A549 (cell line): Measurements from ENCODE around the gene VWA8. TPM values are rescaled to one million over a fixed set of nuclear protein-coding genes. Genes with fewer than 3 reads are reported as not detected.

ENCODE experiments used
- ATAC-seq, 2 experiments: fragments of 200-7000 bp in 1 of 2; fragments of >200 bp in 1 of 2; cut with Nextera tagmentation in 1 of 2; cut with Tn5 transposase in 1 of 2; 3 replicates each; pipeline versions ENCODE4 v1.8.0 to v1.9.1; 2018 to 2020; ENCODE audit warnings: mild to moderate bottlenecking in 1 of 2, moderate library complexity in 1 of 2
- CTCF ChIA-PET: fragments of 300-600 bp; sonication (Branson Sonifier 250); formaldehyde crosslinking; extraction: SDS; loops from one replicate; lab custom pipeline; 2021; ENCODE audit warnings: antibody characterized with exemption, inconsistent platforms; lab: Yijun Ruan, JAX
- POLR2A ChIA-PET: fragments of 350-600 bp; formaldehyde crosslinking; extraction: SDS; loops from one replicate; lab custom pipeline; 2021; ENCODE audit warnings: antibody characterized with exemption, inconsistent platforms; lab: Yijun Ruan, JAX
- DNase-seq, 2 experiments: peaks; one replicate each; pipeline versions ENCODE4 v3.0.0 to v3.0.0-alpha.2; 2011 to 2016; ENCODE audit warnings: low read depth in 1 of 2, low spot score in 1 of 2
- FAIRE-seq: peaks from 2 replicates; lab custom pipeline; 2011; peaks lifted over from hg19 to GRCh38; lab: Jason Lieb, UNC
- H3K27ac ChIP-seq, 2 experiments: fragments of >200 bp; sonication (Bioruptor Twin); formaldehyde crosslinking; 3 replicates each; pipeline ENCODE4 v1.5.1; 2016 to 2017
- H3K4me1 ChIP-seq: fragments of >200 bp; sonication (Bioruptor Twin); formaldehyde crosslinking; 3 replicates; pipeline ENCODE4 v1.6.1; 2016
- H3K4me2 ChIP-seq: fragments of >200 bp; sonication (Bioruptor Twin); formaldehyde crosslinking; 3 replicates; pipeline ENCODE4 v1.6.1; 2016
- H3K4me3 ChIP-seq: fragments of >200 bp; sonication (Bioruptor Twin); formaldehyde crosslinking; 3 replicates; pipeline ENCODE4 v1.5.1; 2016
- H3K9me3 ChIP-seq: fragments of >200 bp; sonication (Bioruptor Twin); formaldehyde crosslinking; 3 replicates; pipeline ENCODE4 v1.6.1; 2016
- ATOH8 ChIP-seq: fragments of 250-450 bp; sonication (Bioruptor Pico); IDR thresholded peaks from 2 replicates; pipeline ENCODE4 v1.5.0; 2020; ENCODE audit warnings: low read depth, mild to moderate bottlenecking, moderate library complexity
- BCL3 ChIP-seq: fragments of >200 bp; sonication (Bioruptor Twin); formaldehyde crosslinking; IDR thresholded peaks from 3 replicates; pipeline ENCODE4 v1.6.1; 2016
- CBX2 ChIP-seq: fragments of 200-600 bp; sonication (generic); IDR thresholded peaks from 2 replicates; pipeline ENCODE4 v1.6.1; 2016; ENCODE audit warnings: low read depth, mild to moderate bottlenecking, borderline replicate concordance
- CHD2 ChIP-seq: fragments of 150-350 bp; IDR thresholded peaks from 2 replicates; pipeline ENCODE4 v1.6.1; 2014; ENCODE audit warnings: low read length; ENCODE audit not compliant: partially characterized antibody
- EP300 ChIP-seq, 2 experiments: fragments of >200 bp; sonication (Bioruptor Twin); formaldehyde crosslinking; IDR thresholded peaks; 2 replicates in 1 of 2; 3 replicates in 1 of 2; pipeline ENCODE4 v1.6.1; 2016 to 2017
- FOSB ChIP-seq: fragments of 250-450 bp; sonication (Bioruptor Pico); IDR thresholded peaks from 2 replicates; pipeline ENCODE4 v1.5.0; 2020; ENCODE audit warnings: mild to moderate bottlenecking, moderate library complexity
- GATA3 ChIP-seq: IDR thresholded peaks from 2 replicates; pipeline ENCODE4 v1.6.1; 2012; ENCODE audit warnings: borderline replicate concordance
- HOXB13 ChIP-seq: fragments of 250-450 bp; sonication (Bioruptor Pico); IDR thresholded peaks from 2 replicates; pipeline ENCODE4 v1.5.0; 2020; ENCODE audit warnings: low read depth, mild to moderate bottlenecking, moderate library complexity
- JUN ChIP-seq, 2 experiments: fragments of >200 bp; sonication (Bioruptor Twin); formaldehyde crosslinking; IDR thresholded peaks; 2 replicates in 1 of 2; 3 replicates in 1 of 2; pipeline ENCODE4 v1.6.1; 2016 to 2017
- JUNB ChIP-seq: fragments of >200 bp; sonication (Bioruptor Twin); formaldehyde crosslinking; IDR thresholded peaks from 2 replicates; pipeline ENCODE4 v1.6.1; 2016
- KDM1A ChIP-seq: fragments of 200-600 bp; sonication (generic); IDR thresholded peaks from 2 replicates; pipeline ENCODE4 v1.6.1; 2016; ENCODE audit warnings: low read depth, mild to moderate bottlenecking
- MYC ChIP-seq: IDR thresholded peaks from 2 replicates; pipeline ENCODE4 v1.6.1; 2012; ENCODE audit warnings: mild to moderate bottlenecking, inconsistent platforms, low read length, improper control_type of control experiment, borderline replicate concordance
- NFE2L2 ChIP-seq: fragments of 150-350 bp; conservative IDR thresholded peaks from 2 replicates; pipeline ENCODE4 v1.6.1; 2014; ENCODE audit warnings: low read length
- PHF8 ChIP-seq: fragments of 200-600 bp; sonication (generic); IDR thresholded peaks from 2 replicates; pipeline ENCODE4 v1.6.1; 2016; ENCODE audit warnings: low read depth, mild to moderate bottlenecking, antibody characterized with exemption, moderate library complexity, borderline replicate concordance
- POLR2A ChIP-seq: IDR thresholded peaks from 2 replicates; pipeline ENCODE4 v1.6.1; 2012; ENCODE audit warnings: mild to moderate bottlenecking, low read length
- POLR2AphosphoS2 ChIP-seq: conservative IDR thresholded peaks from 2 replicates; pipeline ENCODE4 v1.6.1; 2012; ENCODE audit warnings: low read length, improper control_type of control experiment, inconsistent platforms
- REST ChIP-seq: fragments of 200-600 bp; sonication (generic); IDR thresholded peaks from 2 replicates; pipeline ENCODE4 v1.6.1; 2016; ENCODE audit warnings: antibody characterized with exemption, mild to moderate bottlenecking, moderate library complexity
- RFX5 ChIP-seq: fragments of 450-650 bp; IDR thresholded peaks from 2 replicates; pipeline ENCODE4 v1.7.1; 2014; ENCODE audit warnings: antibody characterized with exemption, mild to moderate bottlenecking, moderate library complexity
- TP53 ChIP-seq: fragments of 250-450 bp; sonication (Bioruptor Pico); IDR thresholded peaks from 2 replicates; pipeline ENCODE4 v1.5.0; 2021; ENCODE audit warnings: mild to moderate bottlenecking, moderate library complexity
- ZC3H11A ChIP-seq: fragments of 450-650 bp; IDR thresholded peaks from 2 replicates; pipeline ENCODE4 v1.6.1; 2014; ENCODE audit warnings: antibody characterized with exemption, mild to moderate bottlenecking
- ZNF302 ChIP-seq: fragments of 250-450 bp; sonication (Bioruptor Pico); IDR thresholded peaks from 2 replicates; pipeline ENCODE4 v1.9.0; 2021; ENCODE audit warnings: inconsistent platforms, mild to moderate bottlenecking, moderate library complexity
- WGBS: methylation state at CpG from one replicate; pipeline ENCODE4 v1.1.6; 2017; ENCODE audit errors: missing lambda C conversion rate; 5-methylcytosine and 5-hydroxymethylcytosine counted together
- polyA plus RNA-seq, 4 experiments: library from polyadenylated mRNA; depleted of rRNA in 3 of 4; stranded (reverse); fragments of >200 nt; fragmentation: RNase III in 1 of 4; extraction: RNeasy Plus Mini Kit Qiagen cat#74134 plus additional on column Dnase treatment in 1 of 4; gene quantifications; 2 replicates in 3 of 4; 3 replicates in 1 of 4; pipeline ENCODE4 v1.2.3, GENCODE V29; 2011 to 2017

Gene VWA8
- polyA plus RNA-seq, 2 of the 4 experiments (the other 2 are of a cell fraction) = 6.4 to 15.3 TPM

GRCh38 chr13:41588448-41588847 is 372.5 kb downstream of the VWA8 start (continued):
- TF ChIP-seq REST (no peak), POLR2AphosphoS2 (no peak), MYC (no peak), RFX5 (no peak), GATA3 (no peak), ZC3H11A (no peak), JUNB (no peak), BCL3 (no peak)

- POLR2A ChIA-PET = no interaction called here
Measured at GRCh38 chr13:41587490-41587889, 373.4 kb downstream of the VWA8 start.

GRCh38 chr13:41586216-41586615 is 374.7 kb downstream of the VWA8 start:
- ATAC-seq (no peak), DNase-seq (no peak), FAIRE-seq (no peak)
- TF ChIP-seq ATOH8 (CRISPR knock-in tag) (no peak), POLR2AphosphoS2 (no peak), FOSB (CRISPR knock-in tag) (no peak), TP53 (CRISPR knock-in tag) (no peak), BCL3 (no peak), POLR2A (no peak), CHD2 (no peak)
- H3K4me1 ChIP-seq = peaks cover 28% of the 10 kb centered on the region
- no peak overlapping the region for H3K4me2 ChIP-seq
- ChIA-PET POLR2A (no interaction called here), CTCF (interaction anchor here (1.3 kb wide), 1 partner anchor 67 kb away, joined by 4 read pairs; no protein-coding TSS in a partner anchor)
- H3K27ac ChIP-seq = no peak overlapping the region
- no peak overlapping the region for H3K4me3 ChIP-seq
- H3K9me3 ChIP-seq = no peaks in the 10 kb centered on the region
- 84% methylated on average over 4 of the region's 4 CpGs for WGBS

More at GRCh38 chr13:41587490-41587889, 373.4 kb downstream of the VWA8 start:
- Histone ChIP-seq H3K4me2 (no peak overlapping the region), H3K4me1 (peaks cover 28% of the 10 kb centered on the region), H3K9me3 (no peaks in the 10 kb centered on the region), H3K27ac (no peak overlapping the region)
- WGBS = 97% methylated on average over 7 of the region's 9 CpGs
- no peak for FAIRE-seq
- peak; percentile 68 to 70 for ATAC-seq
- CTCF ChIA-PET = interaction anchor here (0.6 kb wide), 1 partner anchor 247 kb away, joined by 3 read pairs; no protein-coding TSS in a partner anchor
- DNase-seq = peak in 1 of 2 experiments; percentile 16
- no peak for TF ChIP-seq EP300 (IDR thresholded peaks at IDR 0.05)
- no peak for TF ChIP-seq KDM1A
- no peak for TF ChIP-seq NFE2L2
- no peak for TF ChIP-seq HOXB13 (CRISPR knock-in tag)
- no peak for TF ChIP-seq BCL3
- TF ChIP-seq ZNF302 (CRISPR knock-in tag) = no peak
- TF ChIP-seq CBX2 = no peak
- no peak for TF ChIP-seq PHF8
- TF ChIP-seq JUN (IDR thresholded peaks at IDR 0.05) = no peak
- TF ChIP-seq, all 56 proteins: peak for 0
- H3K4me3 ChIP-seq = no peak overlapping the region
